H1 (cell line): ENCODE results near the gene CBFB. TPM values are rescaled to one million over a fixed set of nuclear protein-coding genes. Genes with fewer than 3 reads are reported as not detected.

Source experiments
- CTCF ChIA-PET: fragments of 300-600 bp; sonication (Branson Sonifier 250); formaldehyde crosslinking; loops from one replicate; lab custom pipeline; 2021; ENCODE audit not compliant: partially characterized antibody; lab: Charles Lee
- POLR2A ChIA-PET: fragments of 300-600 bp; sonication (Branson Sonifier 250); formaldehyde crosslinking; loops from one replicate; lab custom pipeline; 2021; ENCODE audit warnings: inconsistent platforms; ENCODE audit not compliant: partially characterized antibody; lab: Charles Lee
- DNase-seq, 2 experiments: peaks; one replicate each; pipeline versions ENCODE4 v3.0.0 to v3.0.0-alpha.2; 2010 to 2022; ENCODE audit warnings: low spot score in 2 of 2, low read depth in 1 of 2, mixed read lengths in 1 of 2
- FAIRE-seq: peaks from 2 replicates; lab custom pipeline; 2011; peaks lifted over from hg19 to GRCh38; lab: Jason Lieb, UNC
- H2AFZ ChIP-seq: 2 replicates; pipeline ENCODE4 v1.8.1; 2012; ENCODE audit warnings: low read length, inconsistent platforms
- H2AK5ac ChIP-seq: 2 replicates; pipeline ENCODE4 v1.6.1; 2013; ENCODE audit warnings: low read depth, low read length
- H2BK120ac ChIP-seq: replicated peaks from 2 replicates; pipeline ENCODE3; 2013; ENCODE audit warnings: low read depth, low read length, inconsistent platforms
- H2BK12ac ChIP-seq: 2 replicates; pipeline ENCODE4 v1.6.1; 2013; ENCODE audit warnings: low read depth, low read length
- H2BK15ac ChIP-seq: 2 replicates; pipeline ENCODE4 v1.6.1; 2013; ENCODE audit warnings: low read length
- H2BK20ac ChIP-seq: 2 replicates; pipeline ENCODE4 v1.6.1; 2013; ENCODE audit warnings: low read length
- H2BK5ac ChIP-seq: 2 replicates; pipeline ENCODE4 v1.6.1; 2013; ENCODE audit warnings: low read depth, low read length
- H3K14ac ChIP-seq: 2 replicates; pipeline ENCODE4 v1.6.1; 2013; ENCODE audit warnings: inconsistent platforms; ENCODE audit not compliant: insufficient read length
- H3K18ac ChIP-seq: 2 replicates; pipeline ENCODE4 v1.6.1; 2013; ENCODE audit warnings: low read length; ENCODE audit errors: extremely low read depth
- H3K23ac ChIP-seq: 2 replicates; pipeline ENCODE4 v1.6.1; 2013; ENCODE audit warnings: inconsistent platforms; ENCODE audit not compliant: insufficient read length
- H3K23me2 ChIP-seq: 2 replicates; pipeline ENCODE4 v1.6.1; 2013; ENCODE audit warnings: low read depth, low read length
- H3K27ac ChIP-seq: 2 replicates; pipeline ENCODE4 v1.6.1; 2011; ENCODE audit warnings: low read depth, low read length, inconsistent platforms
- H3K27me3 ChIP-seq, 4 experiments: replicated peaks in 1 of 4; 1 replicate in 1 of 4; 2 replicates in 3 of 4; pipeline versions ENCODE4 v1.6.1 to v1.8.1; 2011 to 2013; ENCODE audit warnings: low read length in 3 of 4, mild to moderate bottlenecking in 3 of 4, inconsistent platforms in 2 of 4, mixed read lengths in 2 of 4, moderate library complexity in 1 of 4; ENCODE audit not compliant: control insufficient read depth in 3 of 4, insufficient read depth in 3 of 4; ENCODE audit errors: extremely low read depth in 1 of 4
- H3K36me3 ChIP-seq, 4 experiments: 2 replicates each; pipeline versions ENCODE4 v1.6.1 to v1.8.1; 2011 to 2013; ENCODE audit warnings: mild to moderate bottlenecking in 4 of 4, low read length in 3 of 4, moderate library complexity in 2 of 4, control low read depth in 1 of 4, inconsistent platforms in 1 of 4; ENCODE audit not compliant: insufficient read depth in 4 of 4, control insufficient read depth in 2 of 4
- H3K4ac ChIP-seq: replicated peaks from 2 replicates; pipeline ENCODE3; 2013; ENCODE audit warnings: low read length, low read depth, mixed read lengths, inconsistent platforms; ENCODE audit not compliant: insufficient read length
- H3K4me1 ChIP-seq, 4 experiments: replicated peaks in 1 of 4; 1 replicate in 1 of 4; 2 replicates in 3 of 4; pipeline versions ENCODE4 v1.6.1 to v1.8.1; 2011 to 2013; ENCODE audit warnings: low read length in 3 of 4, inconsistent platforms in 2 of 4, mixed read lengths in 1 of 4; ENCODE audit not compliant: insufficient read depth in 4 of 4, control insufficient read depth in 3 of 4
- H3K4me2 ChIP-seq, 2 experiments: 2 replicates each; pipeline versions ENCODE4 v1.6.1 to v1.8.1; 2011 to 2013; ENCODE audit warnings: low read depth in 2 of 2, low read length in 2 of 2, control low read depth in 1 of 2, inconsistent platforms in 1 of 2, mild to moderate bottlenecking in 1 of 2; ENCODE audit not compliant: insufficient read depth in 1 of 2
- H3K4me3 ChIP-seq, 4 experiments: fragments of 200-600, 300-600 bp in 1 of 4; sonication (generic), shearing (Covaris generic), sonication (Bioruptor Twin) in 1 of 4; 2 replicates each; pipeline versions ENCODE4 v1.5.1 to v1.8.1; 2011 to 2016; ENCODE audit warnings: low read length in 4 of 4, low read depth in 3 of 4, control low read depth in 2 of 4, inconsistent platforms in 2 of 4, mild to moderate bottlenecking in 2 of 4, mixed read lengths in 1 of 4, moderate library complexity in 1 of 4; ENCODE audit not compliant: insufficient read depth in 2 of 4; ENCODE audit errors: extremely low read depth in 1 of 4
- H3K56ac ChIP-seq: replicated peaks from 2 replicates; pipeline ENCODE3; 2013; ENCODE audit warnings: low read depth, mild to moderate bottlenecking, mixed read lengths, low read length, inconsistent platforms; ENCODE audit not compliant: insufficient read length
- H3K79me1 ChIP-seq: 2 replicates; pipeline ENCODE4 v1.6.1; 2013; ENCODE audit warnings: low read depth, low read length, control low read depth
- H3K79me2 ChIP-seq, 2 experiments: 2 replicates each; pipeline versions ENCODE4 v1.6.1 to v1.8.1; 2012 to 2013; ENCODE audit warnings: low read length in 2 of 2, mild to moderate bottlenecking in 2 of 2, inconsistent platforms in 1 of 2; ENCODE audit not compliant: insufficient read depth in 2 of 2, control insufficient read depth in 1 of 2
- H3K9ac ChIP-seq, 4 experiments: replicated peaks in 1 of 4; 1 replicate in 1 of 4; 2 replicates in 3 of 4; pipeline versions ENCODE4 v1.6.1 to v1.8.1; 2011 to 2013; ENCODE audit warnings: low read depth in 3 of 4, low read length in 3 of 4, control low read depth in 2 of 4, mild to moderate bottlenecking in 2 of 4, moderate library complexity in 2 of 4, inconsistent platforms in 1 of 4; ENCODE audit errors: extremely low read depth in 1 of 4
- H3K9me3 ChIP-seq, 2 experiments: 2 replicates each; pipeline versions ENCODE4 v1.6.1 to v1.8.1; 2012 to 2013; ENCODE audit warnings: mild to moderate bottlenecking in 2 of 2, moderate library complexity in 2 of 2, control low read depth in 1 of 2, inconsistent platforms in 1 of 2, low read depth in 1 of 2, low read length in 1 of 2, mixed read lengths in 1 of 2; ENCODE audit not compliant: insufficient read depth in 2 of 2
- H4K20me1 ChIP-seq, 2 experiments: replicated peaks in 1 of 2; 2 replicates each; pipeline versions ENCODE3 to v1.8.1; 2011 to 2013; ENCODE audit warnings: inconsistent platforms in 2 of 2, low read length in 2 of 2, mild to moderate bottlenecking in 1 of 2; ENCODE audit not compliant: insufficient read depth in 2 of 2, control insufficient read depth in 1 of 2
- H4K5ac ChIP-seq: 2 replicates; pipeline ENCODE4 v1.6.1; 2013; ENCODE audit warnings: low read length, low read depth, mixed read lengths, inconsistent platforms; ENCODE audit not compliant: insufficient read length
- H4K8ac ChIP-seq: 2 replicates; pipeline ENCODE4 v1.8.0; 2013; ENCODE audit warnings: mild to moderate bottlenecking, moderate library complexity, low read length, inconsistent platforms; ENCODE audit not compliant: insufficient read depth; ENCODE audit errors: extremely low read depth
- H4K91ac ChIP-seq: replicated peaks from 2 replicates; pipeline ENCODE3; 2013; ENCODE audit warnings: low read length, mixed read lengths, inconsistent platforms; ENCODE audit not compliant: insufficient read length
- WGBS, 2 experiments: shearing (Covaris generic) in 1 of 2; methylation state at CpG; one replicate each; pipeline versions ENCODE4 v1.1.6 to v1.1.7; 2013 to 2015; ENCODE audit warnings: low lambda C conversion rate in 2 of 2, mixed read lengths in 2 of 2, inconsistent platforms in 1 of 2, low coverage in 1 of 2, missing lambda C conversion rate in 1 of 2; ENCODE audit not compliant: insufficient replicate concordance in 2 of 2, insufficient coverage in 1 of 2, insufficient read length in 1 of 2; ENCODE audit errors: extremely low coverage in 1 of 2, missing lambda C conversion rate in 1 of 2; 5-methylcytosine and 5-hydroxymethylcytosine counted together
- polyA plus RNA-seq, 7 experiments: library from polyadenylated mRNA; depleted of rRNA in 3 of 7; stranded (reverse) in 5 of 7; unstranded in 2 of 7; fragments of >200 nt in 5 of 7; fragments of 200-250 nt in 2 of 7; gene quantifications; 1 replicate in 5 of 7; 2 replicates in 1 of 7; 4 replicates in 1 of 7; pipeline versions ENCODE4 v1.2.1 to v1.2.3, GENCODE V29; 2011 to 2013; ENCODE audit warnings: missing spikeins in 2 of 7, mixed read lengths in 2 of 7
- total RNA-seq: library from RNA; stranded (reverse); fragmentation: NEBNext Ultra II Directional; extraction: Animal tissue kit (Norgen Biotek cat#: 25700); gene quantifications from 2 replicates; pipeline ENCODE4 v1.2.1, GENCODE V29; 2021
- TF ChIP-seq, protein P1 (sequence below): IDR thresholded peaks from 2 replicates; pipeline ENCODE4 v1.6.1; 2012; ENCODE audit warnings: inconsistent platforms

CBFB gene
- total and polyA plus RNA-seq, 2 of the 8 experiments (the other 6 are each of a cell fraction or from before 2014, with no cell fraction given): 11.5 to 31.6 TPM

DNA sequence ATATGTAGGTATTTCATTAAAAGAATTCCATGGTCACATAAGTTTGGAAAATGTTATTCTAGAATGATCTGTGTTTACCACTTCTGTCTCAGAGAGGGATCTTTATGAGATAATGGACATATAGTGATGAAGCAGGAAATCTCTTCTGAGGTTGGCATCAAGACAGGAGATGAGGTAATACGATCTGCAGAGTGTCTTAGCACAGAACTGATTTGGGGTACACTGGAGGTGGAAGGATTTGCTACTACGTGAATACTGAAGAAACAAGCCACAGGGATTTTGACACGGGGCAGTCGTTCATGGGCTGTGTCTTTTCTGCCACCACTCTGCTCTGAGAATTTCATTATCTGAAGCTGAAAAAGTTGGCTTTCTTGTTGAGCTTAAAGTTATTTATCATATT, 5.5 kb downstream of the CBFB start:
- ChIA-PET POLR2A (no interaction called here), CTCF (interaction anchor here (1.2 to 1.3 kb wide), 3 partner anchors 17 to 75 kb away, joined by 3 to 5 read pairs (median 3); no protein-coding TSS in a partner anchor)
- Histone ChIP-seq H3K4me2 (no peak overlapping the region), H2BK15ac (no peak overlapping the region), H2BK20ac (no peak overlapping the region), H3K4me3 (no peak overlapping the region), H4K8ac (no peak overlapping the region), H3K23ac (no peak overlapping the region), H3K14ac (no peak overlapping the region), H3K79me1 (no peaks in the 10 kb centered on the region; the same call in 1 of the 2 replicates), H2BK12ac (no peak overlapping the region), H3K9me3 (no peaks in the 10 kb centered on the region; a peak in 1 of 4 replicates), H3K4ac (no peak overlapping the region), H4K5ac (no peak overlapping the region), H2BK5ac (no peak overlapping the region), H4K91ac (no peak overlapping the region), H3K23me2 (no peaks in the 10 kb centered on the region; the same call in 1 of the 2 replicates), H2AFZ (no peak overlapping the region), H2BK120ac (no peak overlapping the region), H4K20me1 (peaks cover 0 to 3% of the 10 kb centered on the region in 2 experiments), H3K27ac (no peak overlapping the region), H3K56ac (no peak overlapping the region), H3K27me3 (peaks cover 0 to 7% (median 3%) of the 10 kb centered on the region in 4 experiments; a peak in 2 of 7 replicates), H3K18ac (no peak overlapping the region), H3K4me1 (peaks cover 0 to 2% (median 0%) of the 10 kb centered on the region in 4 experiments; a peak in 1 of 7 replicates), H3K36me3 (no peaks in the 10 kb centered on the region; a peak in 1 of 8 replicates), H3K79me2 (peaks cover 0 to 48% of the 10 kb centered on the region in 2 experiments; a peak in 2 of 4 replicates), H2AK5ac (no peak overlapping the region), H3K9ac (no peak overlapping the region)
- WGBS, 2 experiments: 87% methylated on average over 4 of the region's 4 CpGs; no CpG with 5 or more reads in 1 of the 2 experiments
- TF ChIP-seq, protein P1, sequence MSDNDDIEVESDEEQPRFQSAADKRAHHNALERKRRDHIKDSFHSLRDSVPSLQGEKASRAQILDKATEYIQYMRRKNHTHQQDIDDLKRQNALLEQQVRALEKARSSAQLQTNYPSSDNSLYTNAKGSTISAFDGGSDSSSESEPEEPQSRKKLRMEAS: no peak
- peak in 1 of 2 experiments; percentile 17 for DNase-seq
- FAIRE-seq: no peak
